GM19468 (cell line): ENCODE results near the gene ST3GAL3.

Source experiments
- ATAC-seq: cut with Tn5 transposase; IDR thresholded peaks from one replicate; pipeline ENCODE4 v1.9.1; 2021; ENCODE audit warnings: mild to moderate bottlenecking, moderate library complexity, moderate number of reproducible peaks; ENCODE audit not compliant: unreplicated experiment; ENCODE audit errors: extremely low read depth

Gene ST3GAL3

DNA sequence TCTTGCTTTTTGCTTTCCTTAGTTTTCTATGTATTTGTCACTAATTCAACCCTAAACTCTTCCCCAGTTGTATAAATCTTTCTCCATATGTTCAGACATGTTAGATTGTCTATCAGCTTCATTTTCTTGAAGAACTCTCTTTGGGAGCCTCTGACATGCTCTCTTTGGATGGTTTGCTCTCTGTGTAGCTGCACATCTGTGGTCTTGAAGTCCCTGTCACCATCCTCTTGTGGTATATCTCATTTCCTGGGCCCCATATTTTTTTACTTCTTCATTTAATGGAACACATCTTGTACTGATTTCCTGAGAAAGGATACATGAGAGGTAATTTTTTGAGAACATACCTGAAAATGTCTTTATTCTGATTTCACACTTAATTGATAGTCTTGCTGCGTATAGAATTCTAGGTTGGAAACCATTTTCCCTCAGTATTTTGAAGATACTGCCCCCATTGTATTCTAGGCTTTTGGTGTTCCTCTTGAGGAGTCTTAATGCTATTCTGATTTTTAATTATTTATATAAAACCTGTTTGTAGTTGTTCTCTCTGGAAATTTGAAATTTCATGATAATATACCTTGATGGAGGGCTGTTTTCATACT is 72.6 kb downstream of the ST3GAL3 start:
- ATAC-seq: no peak

DNA sequence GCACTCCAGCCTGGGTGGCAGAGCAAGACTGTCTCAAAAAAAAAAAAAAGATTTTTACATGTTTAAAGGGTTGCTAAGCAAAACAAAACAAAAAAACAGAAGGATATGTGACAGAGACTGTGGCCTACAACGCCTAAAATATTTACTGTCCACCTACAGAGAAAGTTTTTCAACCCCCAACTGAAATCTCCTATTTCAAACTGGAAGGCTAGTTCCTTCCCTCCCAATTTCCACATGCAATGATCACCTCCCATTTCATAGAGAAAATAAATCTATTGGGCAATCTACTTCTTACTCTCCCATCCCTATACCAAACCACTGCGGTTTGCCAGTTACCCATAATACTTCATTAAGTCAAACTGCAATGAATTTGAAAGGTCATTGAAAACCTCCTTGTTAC is 74.2 kb downstream of the ST3GAL3 start:
- ATAC-seq: no peak

DNA sequence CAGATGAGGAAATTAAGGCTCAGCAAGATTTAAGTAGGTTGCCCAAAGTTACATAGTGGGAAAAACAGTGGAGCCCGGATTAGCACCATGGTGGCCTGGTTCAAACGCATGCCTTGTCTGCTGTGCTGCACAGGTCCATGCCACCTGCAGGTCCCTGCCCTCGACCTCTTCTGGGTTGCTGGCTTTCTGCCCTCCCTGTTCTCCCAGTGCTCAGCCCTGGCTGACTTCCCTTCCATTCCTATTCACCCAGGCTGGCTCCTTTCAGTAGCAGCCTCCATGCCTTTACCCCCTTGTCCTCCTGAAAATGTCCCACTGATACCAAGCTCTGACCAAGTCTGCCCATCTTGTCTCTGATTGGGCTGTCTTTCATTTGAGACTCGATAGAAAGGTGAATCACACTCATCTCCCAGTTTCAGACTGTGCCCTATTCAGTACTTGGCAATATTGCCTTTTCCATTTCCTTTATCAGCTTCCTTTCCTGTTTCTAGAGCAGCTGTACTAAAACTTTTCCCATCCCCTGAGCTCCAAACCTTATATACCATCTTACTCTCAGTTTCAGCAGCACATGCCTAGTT is 75.8 kb downstream of the ST3GAL3 start:
- no peak for ATAC-seq

DNA sequence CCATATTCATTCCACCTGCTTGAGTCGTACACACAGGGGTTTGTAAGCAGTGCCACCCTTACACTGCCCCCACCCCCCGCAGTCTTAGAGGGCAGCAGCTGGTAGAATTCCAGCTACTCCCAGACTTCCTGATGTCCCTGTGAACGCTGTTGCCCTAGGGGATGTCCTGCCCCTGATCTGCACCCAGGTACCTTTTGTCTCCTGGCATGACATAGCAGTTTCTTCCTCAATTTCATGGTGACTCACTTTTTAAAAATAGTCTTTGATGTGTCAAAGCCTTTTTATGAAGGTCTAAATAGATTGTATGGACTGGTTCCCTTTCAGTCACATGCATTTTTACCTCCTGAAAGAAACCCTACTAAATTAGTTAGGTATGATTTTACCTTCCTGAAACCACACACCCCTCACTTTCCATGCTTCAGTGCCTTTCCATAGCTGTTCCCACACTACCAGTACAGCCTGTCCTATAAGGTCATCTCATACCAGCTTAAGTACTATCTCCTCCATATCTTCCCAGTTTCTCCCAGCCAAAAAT is 76.4 kb downstream of the ST3GAL3 start:
- no peak for ATAC-seq

DNA sequence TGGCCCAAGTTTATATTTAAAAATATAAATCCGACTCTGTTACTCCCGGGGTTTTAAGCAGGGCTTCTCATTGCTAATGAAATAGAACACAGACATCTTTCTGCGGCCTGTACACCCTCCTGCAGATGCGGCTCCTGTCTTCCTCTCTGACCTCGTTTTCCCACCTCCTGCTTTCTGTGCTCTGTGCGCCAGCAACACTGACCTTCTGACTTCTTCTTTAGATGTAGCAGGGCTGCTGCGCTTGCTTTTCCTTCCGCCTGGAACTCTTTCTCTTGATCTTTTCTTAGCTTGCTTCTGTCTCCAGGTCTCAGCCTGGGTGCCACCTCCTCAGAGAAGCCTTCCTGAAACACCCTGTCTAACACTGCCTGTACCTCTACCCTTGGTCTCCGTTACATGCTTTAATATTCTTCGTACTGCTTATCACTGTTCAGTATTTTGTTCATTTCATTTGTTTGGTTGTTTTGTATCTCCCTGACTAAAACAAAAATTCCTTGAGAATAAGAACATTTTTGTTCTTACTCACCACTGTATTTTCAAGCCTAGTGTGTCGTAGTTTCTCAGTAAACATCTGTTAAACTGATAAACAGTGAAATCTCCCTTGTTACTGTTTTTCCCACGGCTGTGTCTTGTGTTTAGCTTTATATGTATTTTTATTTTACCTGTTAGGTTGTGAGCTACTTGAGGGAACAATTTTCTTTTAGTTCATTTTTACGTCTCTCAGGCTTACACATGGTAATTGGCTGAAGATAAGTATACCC is 79.0 kb downstream of the ST3GAL3 start:
- ATAC-seq: no peak

DNA sequence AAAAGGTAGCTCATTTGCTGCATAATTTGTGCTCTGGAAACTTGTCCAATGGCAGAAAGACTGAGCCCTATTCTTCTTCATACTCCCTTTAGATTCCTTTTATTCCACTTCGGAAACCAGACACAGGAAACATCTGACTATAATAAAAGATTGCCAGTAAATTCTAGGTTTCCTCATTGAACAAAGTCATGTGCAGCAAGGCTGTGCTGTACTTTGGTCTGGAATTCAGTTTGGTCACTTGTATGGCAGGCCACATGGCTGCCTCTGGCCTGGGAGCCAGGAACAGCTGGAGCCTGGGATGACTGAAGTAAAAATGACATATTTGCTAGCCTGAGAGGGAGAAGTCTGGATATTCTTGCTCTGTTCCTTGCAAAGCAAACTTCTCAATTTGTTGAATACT is 79.6 kb downstream of the ST3GAL3 start:
- no peak for ATAC-seq

DNA sequence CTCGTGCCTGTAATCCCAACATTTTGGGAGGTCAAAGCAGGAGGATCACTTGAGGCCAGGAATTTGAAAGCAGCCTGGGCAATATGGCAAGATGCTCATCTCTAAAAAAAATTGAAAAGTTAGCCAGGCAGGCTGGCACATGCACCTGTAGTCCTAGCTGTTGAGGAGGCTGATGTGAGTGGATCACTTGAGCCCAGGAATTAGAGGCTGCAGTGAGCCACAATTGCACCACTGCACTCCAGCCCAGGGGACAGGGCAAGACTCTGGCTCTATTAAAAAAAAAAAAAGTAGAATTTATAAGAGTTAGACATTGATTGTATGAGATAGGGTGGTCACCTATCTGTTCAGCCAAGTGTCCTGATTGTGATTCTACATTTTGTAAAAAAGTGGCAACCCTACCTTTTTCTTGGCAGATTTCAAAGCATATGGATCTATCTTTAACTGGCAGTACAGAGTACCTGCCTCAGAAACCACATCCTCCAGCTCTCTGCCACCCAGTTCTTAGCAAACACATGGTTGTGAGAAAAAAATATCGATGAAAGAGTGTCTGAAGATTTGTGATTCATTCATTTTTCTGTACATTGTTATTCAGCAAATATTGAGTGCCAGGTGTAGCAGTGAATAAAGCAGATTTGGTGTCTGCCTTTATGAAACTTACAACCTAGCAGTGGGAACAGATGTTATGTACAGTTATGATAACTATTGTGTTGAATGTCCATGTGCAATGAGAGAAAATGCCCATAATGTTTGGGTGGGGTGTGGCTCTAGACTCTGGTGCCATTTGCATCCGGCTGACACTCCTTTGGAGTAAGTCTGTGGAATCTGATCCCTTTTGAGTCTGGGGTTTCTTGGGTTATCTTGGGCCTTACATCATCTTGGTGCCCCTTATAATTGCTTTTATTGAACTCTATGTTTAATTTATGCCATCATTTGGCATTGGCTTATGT is 82.5 kb downstream of the ST3GAL3 start:
- no peak for ATAC-seq

DNA sequence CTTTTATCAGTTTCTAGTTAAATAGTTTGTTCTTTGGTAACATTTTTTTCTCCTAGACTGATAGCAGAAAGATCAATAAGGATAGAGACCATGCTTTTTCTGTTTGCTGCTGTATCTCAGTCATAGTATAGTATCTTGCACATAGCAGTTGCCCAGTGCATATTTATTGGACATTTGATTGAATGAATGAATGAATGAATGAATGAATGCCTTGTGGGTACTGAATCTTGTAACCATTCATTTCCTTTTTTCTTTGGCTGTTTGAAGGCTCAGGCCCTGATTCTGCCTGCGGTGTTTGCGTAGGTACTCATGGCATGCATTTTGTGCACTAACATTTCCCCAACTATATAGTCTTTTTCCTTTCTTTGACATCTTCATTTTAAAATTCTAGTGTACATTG is 83.9 kb downstream of the ST3GAL3 start:
- ATAC-seq: no peak

DNA sequence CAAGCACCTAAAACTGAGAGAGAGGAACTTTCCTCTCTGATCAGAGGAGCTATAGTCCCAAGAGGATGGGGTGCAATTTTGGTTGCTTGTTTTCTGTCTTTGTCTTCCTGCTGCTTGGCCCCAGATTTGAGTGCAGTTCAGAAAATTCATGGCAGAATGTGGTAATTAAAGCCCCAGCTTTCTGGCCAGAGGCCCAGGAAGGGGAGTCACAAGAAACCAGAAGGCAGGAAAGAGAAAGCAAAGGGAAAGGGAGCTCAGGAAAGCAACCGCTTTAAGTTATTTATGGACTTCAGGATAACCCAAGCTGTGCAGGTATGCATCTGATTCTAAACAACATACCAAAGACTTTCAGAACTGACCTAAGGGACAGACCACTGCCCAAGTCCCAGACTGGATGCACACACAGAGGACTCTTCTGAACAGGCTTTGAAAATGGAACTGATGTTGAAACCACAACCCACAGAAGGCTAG is 88.8 kb downstream of the ST3GAL3 start:
- ATAC-seq: no peak

DNA sequence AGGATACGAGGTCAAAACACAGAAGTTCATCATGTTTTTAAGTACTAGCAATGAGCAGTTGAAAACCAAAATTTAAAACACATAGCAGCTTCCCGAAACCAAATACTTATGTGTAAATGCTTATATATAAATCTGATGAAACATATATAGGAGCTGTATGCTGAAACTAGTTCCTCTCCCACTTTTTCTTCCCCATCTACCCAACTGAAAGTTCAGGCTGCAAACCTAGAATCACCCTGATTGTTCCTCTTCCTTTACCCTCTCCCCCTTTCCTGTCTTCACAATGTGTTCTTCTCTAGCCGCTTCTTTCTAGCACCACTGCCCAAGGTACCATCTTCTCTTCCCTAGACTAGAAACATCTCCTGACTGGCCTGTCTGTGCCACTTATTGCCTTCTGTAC is 90.6 kb downstream of the ST3GAL3 start:
- no peak for ATAC-seq

DNA sequence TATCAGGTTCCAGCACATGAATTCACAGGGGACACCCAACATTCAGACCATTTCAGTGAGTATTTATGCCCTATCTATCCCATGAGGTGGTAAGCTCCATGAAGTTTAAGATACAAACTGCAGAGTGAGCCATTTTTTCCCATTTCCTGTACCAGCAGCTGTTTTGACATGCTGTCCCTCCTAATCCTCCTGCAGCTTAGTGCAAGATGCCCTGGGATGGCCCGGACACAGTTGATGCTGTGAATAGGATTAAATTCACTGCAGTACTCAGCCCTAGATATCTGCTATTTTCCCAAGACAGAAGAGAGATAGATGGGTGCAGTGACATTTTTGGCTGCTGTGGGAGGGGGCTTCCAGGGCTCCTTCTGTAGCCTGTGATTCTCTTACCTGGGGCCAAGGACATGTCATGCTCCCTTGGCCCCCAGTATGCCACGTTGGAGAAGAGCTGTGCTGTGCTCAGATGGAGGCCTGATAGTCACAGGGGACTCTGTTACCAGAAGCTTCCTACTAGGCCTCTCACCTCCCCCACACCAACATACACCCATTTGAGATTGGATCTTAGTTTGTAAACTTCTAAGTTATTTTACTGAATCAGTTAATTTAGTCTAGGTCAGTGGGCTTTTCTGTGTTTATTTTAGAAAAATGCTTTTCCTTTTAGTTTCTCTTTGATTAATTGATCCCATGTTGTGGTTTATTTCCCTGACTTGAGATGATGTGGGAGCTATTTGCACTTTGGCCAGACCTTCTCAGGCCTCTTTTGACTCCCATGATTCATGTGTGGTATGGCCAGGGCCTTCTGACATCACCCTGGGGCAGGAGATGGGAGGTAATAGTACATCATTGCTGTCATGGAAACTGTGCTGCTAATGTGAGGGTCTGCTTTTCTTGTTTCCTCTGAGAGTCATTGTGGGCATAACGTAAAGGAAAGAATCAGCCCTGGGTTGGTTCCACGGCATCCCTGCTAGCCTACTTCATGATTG is 92.6 kb downstream of the ST3GAL3 start:
- no peak for ATAC-seq

DNA sequence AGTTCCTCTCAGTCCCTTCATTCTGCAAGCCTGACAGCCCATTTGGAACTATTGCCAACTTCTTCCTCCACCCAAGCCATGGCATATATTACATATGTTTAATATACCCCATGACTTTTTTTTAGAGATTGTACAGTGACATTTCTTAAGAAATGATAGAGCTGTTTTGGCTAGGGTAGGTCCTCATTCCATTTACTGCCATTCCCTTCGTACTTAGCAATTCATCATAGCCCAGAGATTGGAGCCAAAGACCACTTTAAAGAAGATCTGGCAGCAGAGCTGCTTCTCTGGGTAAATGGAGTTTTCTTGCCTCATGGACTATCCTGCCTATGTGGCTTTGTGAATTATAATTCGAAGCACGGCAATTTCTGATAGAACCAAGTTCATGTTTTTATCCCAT is 93.4 kb downstream of the ST3GAL3 start:
- no peak for ATAC-seq

DNA sequence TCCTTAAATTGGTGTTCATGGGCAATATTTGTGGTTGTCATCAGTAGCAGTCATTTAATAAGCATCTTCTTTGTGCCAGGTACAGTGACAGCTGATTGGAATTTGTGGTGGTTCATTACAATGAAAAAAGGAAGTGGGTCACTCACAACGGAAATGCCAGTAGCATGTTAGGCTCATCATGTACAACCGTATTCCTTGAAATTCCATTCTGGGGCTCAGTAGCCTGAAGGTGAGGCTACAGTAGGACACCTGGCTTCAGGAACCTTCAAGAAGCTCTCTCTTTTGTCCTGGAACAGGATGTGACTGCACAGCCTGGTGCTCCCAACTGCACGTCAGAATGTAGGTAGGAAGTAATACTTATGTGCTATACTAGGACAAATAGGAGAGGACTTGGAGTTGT is 93.9 kb downstream of the ST3GAL3 start:
- ATAC-seq: no peak

DNA sequence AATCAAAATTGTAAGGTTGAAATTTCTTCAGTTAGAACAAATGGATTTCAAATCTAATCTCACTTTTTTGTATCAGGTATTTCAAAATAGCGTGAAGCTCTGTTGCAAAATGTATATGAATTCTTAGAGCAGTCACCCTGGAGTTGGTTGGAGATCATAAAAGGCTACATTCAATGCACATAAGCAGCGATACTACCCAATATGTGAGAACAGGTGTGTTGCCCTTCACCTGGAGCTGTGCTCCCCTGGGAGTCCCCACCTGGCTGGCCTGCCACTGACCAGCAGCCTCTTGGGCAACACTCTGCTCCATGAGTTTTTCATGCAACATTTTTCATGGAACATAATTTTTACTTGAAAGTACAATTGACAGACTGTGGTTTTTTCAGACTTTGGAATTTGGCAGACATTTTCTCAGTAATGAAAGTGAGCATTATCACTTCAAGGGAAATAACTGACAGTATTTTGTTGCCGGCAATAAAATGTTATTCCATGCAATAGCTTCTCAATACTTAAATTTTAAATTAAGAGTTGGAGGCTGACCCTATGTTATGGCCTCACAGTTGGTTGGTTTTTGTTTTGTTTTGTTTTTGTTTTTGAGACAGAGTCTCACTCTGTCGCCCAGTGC is 95.1 kb downstream of the ST3GAL3 start:
- ATAC-seq: no peak

DNA sequence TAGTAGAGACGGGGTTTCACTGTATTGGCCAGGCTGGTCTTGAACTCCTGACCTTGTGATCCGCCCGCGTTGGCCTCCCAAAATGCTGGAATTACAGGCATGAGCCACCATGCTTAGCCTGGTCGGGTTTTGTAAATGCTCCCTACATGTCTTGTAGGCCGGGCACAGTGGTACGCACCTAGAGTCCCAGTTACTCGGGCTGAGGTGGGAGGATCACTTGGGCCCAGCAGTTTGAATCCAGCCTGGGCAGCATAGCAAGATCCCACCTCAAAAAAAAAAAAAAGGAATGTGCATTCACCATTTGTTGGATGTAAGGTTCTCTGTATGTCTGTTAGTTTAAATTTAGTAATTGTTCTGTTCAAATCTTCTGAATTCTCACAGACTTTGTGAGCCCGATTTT is 95.8 kb downstream of the ST3GAL3 start:
- no peak for ATAC-seq

DNA sequence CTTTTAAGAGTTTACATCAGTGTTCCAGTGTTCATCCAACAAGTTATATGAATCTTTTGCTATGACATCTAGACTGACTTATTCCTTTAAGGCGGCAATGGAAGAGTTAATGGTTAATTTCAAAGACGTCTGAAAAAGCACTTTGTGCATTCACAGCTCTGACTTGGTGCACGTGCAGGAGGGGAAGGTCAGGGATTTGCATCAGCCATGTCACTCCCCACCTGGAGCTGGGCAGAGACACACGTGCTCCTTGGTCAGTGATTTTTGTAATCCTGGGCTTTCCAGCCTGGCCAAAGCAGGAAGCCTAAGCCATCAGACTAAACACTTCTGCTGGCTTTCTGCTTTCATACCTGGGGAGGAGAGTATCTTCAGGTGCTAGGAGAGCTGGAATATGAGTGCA is 96.3 kb downstream of the ST3GAL3 start:
- ATAC-seq: no peak

DNA sequence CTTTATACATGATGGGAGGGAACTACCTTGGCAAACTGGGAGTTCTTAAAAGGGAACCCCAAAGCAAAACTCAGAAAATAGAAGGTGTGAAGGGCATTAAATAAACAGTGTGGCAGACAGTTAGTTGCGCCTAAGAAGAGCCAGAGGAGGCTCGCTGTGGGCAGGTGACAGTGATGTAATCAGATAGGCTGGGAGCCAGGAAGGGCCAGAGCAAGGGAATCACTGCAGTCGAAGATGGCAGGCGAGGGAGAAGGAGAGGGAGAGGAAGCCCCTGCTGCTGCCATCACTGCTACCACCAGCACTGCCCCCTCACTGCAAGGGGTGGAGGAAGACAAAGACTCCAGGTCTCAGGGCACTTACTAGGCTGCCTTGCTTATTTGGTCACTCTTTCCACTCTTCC is 97.2 kb downstream of the ST3GAL3 start:
- ATAC-seq: no peak

DNA sequence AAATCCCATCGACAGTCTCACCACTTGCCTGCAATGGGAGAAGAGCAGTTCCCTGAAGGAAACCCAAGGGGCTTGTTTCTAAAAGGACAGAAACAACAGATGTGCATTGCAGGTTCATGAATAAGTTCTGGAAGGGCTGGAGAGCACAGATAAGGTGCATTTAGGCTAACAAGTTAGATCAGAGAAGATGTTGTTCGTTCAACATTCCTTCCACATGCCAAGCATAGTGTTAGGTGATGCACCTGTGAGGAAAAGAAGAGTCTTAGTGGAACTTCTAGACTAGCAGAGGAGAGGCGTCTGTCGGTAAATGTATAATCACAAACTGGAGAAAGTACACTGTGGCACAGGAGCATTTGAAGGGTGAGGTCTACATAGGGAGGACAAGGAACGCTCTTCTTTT is 98.0 kb downstream of the ST3GAL3 start:
- ATAC-seq: no peak

DNA sequence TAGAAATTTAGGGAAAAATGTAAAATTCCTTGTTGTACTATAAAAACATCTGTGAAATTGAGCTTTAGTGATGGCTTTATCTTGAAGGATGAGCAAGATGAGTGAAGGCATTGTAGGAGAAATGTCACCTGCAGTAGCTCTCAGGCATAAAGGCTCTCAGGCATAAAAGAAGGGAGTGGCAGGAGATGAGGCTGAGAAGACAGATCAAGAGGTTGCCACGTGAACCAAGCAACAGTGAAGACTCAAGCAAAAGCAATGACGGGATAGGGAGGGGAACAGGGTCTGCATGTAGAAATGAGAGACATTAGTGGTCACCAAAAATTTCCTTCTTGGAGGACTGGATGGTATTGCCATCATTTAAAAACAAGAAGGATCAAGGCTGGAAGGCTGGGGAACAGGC is 98.8 kb downstream of the ST3GAL3 start:
- ATAC-seq: no peak
